ENCODE data around the gene RPS19BP1. TPM values are rescaled to one million over a fixed set of nuclear protein-coding genes. Genes with fewer than 3 reads are reported as not detected.

RPS19BP1 gene
- total RNA-seq, 1 donor from 2014 or later: 27.7 TPM

- H4K20me1 ChIP-seq (ENCODE audit: low read depth): peaks cover 24% of the 10 kb centered on the region
- H3K4me3 ChIP-seq: peak overlapping the region; percentile 53
- no peak overlapping the region for H3K9ac ChIP-seq
- Mint-ChIP-seq H3K27me3 (ENCODE audit: insufficient read depth, low read depth) (peaks cover 42% of the 10 kb centered on the region), H3K36me3 (no peaks in the 10 kb centered on the region), H3K9me3 (no peaks in the 10 kb centered on the region), H3K4me1 (peaks cover 13% of the 10 kb centered on the region), H3K4me3 (peak overlapping the region; percentile 81), H3K27ac (no peak overlapping the region)
- no peaks in the 10 kb centered on the region for H3K36me3 ChIP-seq
- no peaks in the 10 kb centered on the region for H3K79me2 ChIP-seq (ENCODE audit: low read depth)
- H3F3A ChIP-seq (ENCODE audit: low read depth): peaks cover 4% of the 10 kb centered on the region
- H3K27ac ChIP-seq: no peak overlapping the region
- TF ChIP-seq EZH2phosphoT487 (IDR thresholded peaks at IDR 0.05): peak; percentile 66
- TF ChIP-seq EZH2 (IDR thresholded peaks at IDR 0.05): peak; percentile 60
- TF ChIP-seq, protein P1, sequence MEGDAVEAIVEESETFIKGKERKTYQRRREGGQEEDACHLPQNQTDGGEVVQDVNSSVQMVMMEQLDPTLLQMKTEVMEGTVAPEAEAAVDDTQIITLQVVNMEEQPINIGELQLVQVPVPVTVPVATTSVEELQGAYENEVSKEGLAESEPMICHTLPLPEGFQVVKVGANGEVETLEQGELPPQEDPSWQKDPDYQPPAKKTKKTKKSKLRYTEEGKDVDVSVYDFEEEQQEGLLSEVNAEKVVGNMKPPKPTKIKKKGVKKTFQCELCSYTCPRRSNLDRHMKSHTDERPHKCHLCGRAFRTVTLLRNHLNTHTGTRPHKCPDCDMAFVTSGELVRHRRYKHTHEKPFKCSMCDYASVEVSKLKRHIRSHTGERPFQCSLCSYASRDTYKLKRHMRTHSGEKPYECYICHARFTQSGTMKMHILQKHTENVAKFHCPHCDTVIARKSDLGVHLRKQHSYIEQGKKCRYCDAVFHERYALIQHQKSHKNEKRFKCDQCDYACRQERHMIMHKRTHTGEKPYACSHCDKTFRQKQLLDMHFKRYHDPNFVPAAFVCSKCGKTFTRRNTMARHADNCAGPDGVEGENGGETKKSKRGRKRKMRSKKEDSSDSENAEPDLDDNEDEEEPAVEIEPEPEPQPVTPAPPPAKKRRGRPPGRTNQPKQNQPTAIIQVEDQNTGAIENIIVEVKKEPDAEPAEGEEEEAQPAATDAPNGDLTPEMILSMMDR (IDR thresholded peaks at IDR 0.05): no peak
- peaks cover 4% of the 10 kb centered on the region for H3K4me1 ChIP-seq
- H3K27me3 ChIP-seq: peaks cover 98% of the 10 kb centered on the region
- no peaks in the 10 kb centered on the region for H3K9me3 ChIP-seq (ENCODE audit: low read depth)
- peak overlapping the region; percentile 83 for H3K4me2 ChIP-seq
- peak; percentile 75 for DNase-seq (ENCODE audit: low spot score)
- H2AFZ ChIP-seq (replicated peaks): no peak overlapping the region
Observed at GRCh38 chr22:39556970-39557841, 24.7 kb upstream of the RPS19BP1 start.

DNA sequence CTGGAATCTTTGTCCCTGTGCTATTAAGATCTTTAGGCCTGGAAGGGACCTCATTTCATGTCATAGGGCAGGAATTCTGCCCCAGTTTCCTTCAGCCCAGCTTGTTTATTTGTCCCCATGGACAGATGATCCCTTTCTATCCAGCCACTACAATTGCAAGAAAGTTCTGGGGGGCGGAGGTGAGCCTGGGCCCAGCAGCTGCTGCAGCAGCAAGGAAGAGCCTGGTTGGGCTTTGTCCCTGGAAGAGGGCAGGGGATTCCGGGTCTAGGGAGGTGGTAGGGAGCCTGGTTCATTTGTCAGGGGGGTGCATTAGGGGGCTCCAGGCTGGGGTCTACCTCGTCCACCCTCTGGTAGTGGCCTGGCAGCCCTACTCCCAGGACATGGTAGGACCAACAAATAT, 21.6 kb upstream of the RPS19BP1 start:
- H3K79me2 ChIP-seq (ENCODE audit: low read depth): no peaks in the 10 kb centered on the region
- Mint-ChIP-seq H3K4me3 (no peak overlapping the region), H3K36me3 (no peaks in the 10 kb centered on the region), H3K27ac (no peak overlapping the region), H3K27me3 (ENCODE audit: insufficient read depth, low read depth) (peaks cover 37% of the 10 kb centered on the region), H3K4me1 (peaks cover 11% of the 10 kb centered on the region), H3K9me3 (no peaks in the 10 kb centered on the region)
- DNase-seq (ENCODE audit: low spot score): no peak
- H3F3A ChIP-seq (ENCODE audit: low read depth): peaks cover 4% of the 10 kb centered on the region
- no peaks in the 10 kb centered on the region for H3K36me3 ChIP-seq
- no peak overlapping the region for H3K4me2 ChIP-seq
- peaks cover 85% of the 10 kb centered on the region for H3K27me3 ChIP-seq
- H3K27ac ChIP-seq: no peak overlapping the region
- TF ChIP-seq EZH2 (IDR thresholded peaks at IDR 0.05) (no peak), EZH2phosphoT487 (IDR thresholded peaks at IDR 0.05) (no peak)
- no peak overlapping the region for H3K4me3 ChIP-seq
- H3K9ac ChIP-seq: no peak overlapping the region
- no peaks in the 10 kb centered on the region for H3K9me3 ChIP-seq (ENCODE audit: low read depth)
- H2AFZ ChIP-seq (replicated peaks): no peak overlapping the region
- peaks cover 20% of the 10 kb centered on the region for H4K20me1 ChIP-seq (ENCODE audit: low read depth)
- peaks cover 4% of the 10 kb centered on the region for H3K4me1 ChIP-seq

GRCh38 chr22:39553429-39553828, 20.9 kb upstream of the RPS19BP1 start:
- Mint-ChIP-seq H3K27ac (no peak overlapping the region), H3K9me3 (no peaks in the 10 kb centered on the region), H3K27me3 (ENCODE audit: insufficient read depth, low read depth) (peaks cover 31% of the 10 kb centered on the region), H3K4me1 (peaks cover 11% of the 10 kb centered on the region), H3K4me3 (no peak overlapping the region), H3K36me3 (no peaks in the 10 kb centered on the region)
- Histone ChIP-seq H3K9ac (no peak overlapping the region), H3K4me3 (no peak overlapping the region), H4K20me1 (ENCODE audit: low read depth) (peaks cover 14% of the 10 kb centered on the region), H3K36me3 (no peaks in the 10 kb centered on the region), H3K4me1 (peaks cover 4% of the 10 kb centered on the region), H3K27me3 (peaks cover 85% of the 10 kb centered on the region), H2AFZ (replicated peaks) (no peak overlapping the region), H3K4me2 (no peak overlapping the region), H3K79me2 (ENCODE audit: low read depth) (no peaks in the 10 kb centered on the region), H3K27ac (no peak overlapping the region), H3K9me3 (ENCODE audit: low read depth) (no peaks in the 10 kb centered on the region), H3F3A (ENCODE audit: low read depth) (peaks cover 4% of the 10 kb centered on the region)
- TF ChIP-seq EZH2 (IDR thresholded peaks at IDR 0.05) (no peak), EZH2phosphoT487 (IDR thresholded peaks at IDR 0.05) (no peak)
- TF ChIP-seq, protein P1 (IDR thresholded peaks at IDR 0.05): no peak
- no peak for DNase-seq (ENCODE audit: low spot score)

- Histone ChIP-seq H3K79me2 (ENCODE audit: low read depth) (no peaks in the 10 kb centered on the region), H3K4me1 (no peaks in the 10 kb centered on the region), H4K20me1 (ENCODE audit: low read depth) (peaks cover 30% of the 10 kb centered on the region), H3F3A (ENCODE audit: low read depth) (peaks cover 3% of the 10 kb centered on the region), H3K4me3 (no peak overlapping the region), H3K27me3 (peaks cover 84% of the 10 kb centered on the region), H3K9me3 (ENCODE audit: low read depth) (no peaks in the 10 kb centered on the region), H3K4me2 (no peak overlapping the region), H2AFZ (replicated peaks) (no peak overlapping the region), H3K27ac (no peak overlapping the region), H3K9ac (no peak overlapping the region), H3K36me3 (no peaks in the 10 kb centered on the region)
- H3K4me3 Mint-ChIP-seq: peak overlapping the region; percentile 1
- H3K9me3 Mint-ChIP-seq: no peaks in the 10 kb centered on the region
- no peaks in the 10 kb centered on the region for H3K36me3 Mint-ChIP-seq
- H3K27me3 Mint-ChIP-seq (ENCODE audit: insufficient read depth, low read depth): peaks cover 35% of the 10 kb centered on the region
- DNase-seq (ENCODE audit: low spot score): no peak
- TF ChIP-seq EZH2phosphoT487 (IDR thresholded peaks at IDR 0.05): no peak
- TF ChIP-seq, protein P1 (IDR thresholded peaks at IDR 0.05): no peak
- no peak for TF ChIP-seq EZH2 (IDR thresholded peaks at IDR 0.05)
- H3K4me1 Mint-ChIP-seq: peaks cover 2% of the 10 kb centered on the region
- no peak overlapping the region for H3K27ac Mint-ChIP-seq
Observed at GRCh38 chr22:39547587-39547947, 15.0 kb upstream of the RPS19BP1 start.
